DND-41 (cell line): ENCODE measurements around the gene GMPR.

Experiments used
- ATAC-seq: fragments of 200-7000 bp; cut with Tn5 transposase; 3 replicates; pipeline ENCODE4 v1.9.1; 2021; ENCODE audit warnings: low read depth; ENCODE audit not compliant: insufficient read depth
- DNase-seq: peaks from one replicate; pipeline ENCODE4 v3.0.0-alpha.2; 2020
- H2AFZ ChIP-seq: 2 replicates; pipeline ENCODE4 v1.6.0; 2012; ENCODE audit warnings: low read depth, low read length
- H3K27ac ChIP-seq: 2 replicates; pipeline ENCODE4 v1.5.1; 2012; ENCODE audit warnings: low read length, inconsistent platforms
- H3K27me3 ChIP-seq: fragments of 200-600 bp; sonication (generic); 2 replicates; pipeline ENCODE4 v1.6.0; 2012; ENCODE audit warnings: low read length, mild to moderate bottlenecking, inconsistent platforms; ENCODE audit not compliant: insufficient read depth, poor library complexity
- H3K36me3 ChIP-seq: 2 replicates; pipeline ENCODE4 v1.5.1; 2012; ENCODE audit warnings: low read length, inconsistent platforms; ENCODE audit not compliant: insufficient read depth
- H3K4me1 ChIP-seq: 2 replicates; pipeline ENCODE4 v1.5.1; 2012; ENCODE audit warnings: mild to moderate bottlenecking, low read length; ENCODE audit not compliant: insufficient read depth
- H3K4me2 ChIP-seq: 2 replicates; pipeline ENCODE4 v1.6.0; 2012; ENCODE audit warnings: mild to moderate bottlenecking, moderate library complexity, low read length, inconsistent platforms; ENCODE audit not compliant: insufficient read depth
- H3K4me3 ChIP-seq, 2 experiments: fragments of 200-600 bp in 1 of 2; shearing (Covaris generic) in 1 of 2; 2 replicates each; pipeline ENCODE4 v1.5.1; 2012 to 2016; ENCODE audit warnings: inconsistent platforms in 2 of 2, low read length in 2 of 2, mild to moderate bottlenecking in 2 of 2, low read depth in 1 of 2, moderate library complexity in 1 of 2
- H3K79me2 ChIP-seq: 2 replicates; pipeline ENCODE4 v1.6.0; 2012; ENCODE audit warnings: low read length, inconsistent platforms; ENCODE audit not compliant: insufficient read depth
- H3K9ac ChIP-seq: 2 replicates; pipeline ENCODE4 v1.6.0; 2012; ENCODE audit warnings: low read depth, mild to moderate bottlenecking, inconsistent platforms, low read length, moderate library complexity
- H3K9me3 ChIP-seq: 2 replicates; pipeline ENCODE4 v1.5.1; 2012; ENCODE audit warnings: low read length, moderate library complexity, mild to moderate bottlenecking, inconsistent platforms; ENCODE audit not compliant: insufficient read depth, severe bottlenecking
- H4K20me1 ChIP-seq: 2 replicates; pipeline ENCODE4 v1.6.0; 2012; ENCODE audit warnings: low read length; ENCODE audit not compliant: insufficient read depth
- EZH2 ChIP-seq: IDR thresholded peaks from 3 replicates; pipeline ENCODE4 v1.6.1; 2012; ENCODE audit warnings: borderline replicate concordance, low read depth, mild to moderate bottlenecking, moderate library complexity, low read length, inconsistent platforms; ENCODE audit not compliant: severe bottlenecking
- TF ChIP-seq, protein P1 (sequence below): IDR thresholded peaks from 2 replicates; pipeline ENCODE4 v1.5.1; 2012; ENCODE audit warnings: borderline replicate concordance, low read length, moderate library complexity, mild to moderate bottlenecking; ENCODE audit not compliant: poor library complexity, severe bottlenecking; ENCODE audit errors: extremely low read depth

The GMPR gene

DNA sequence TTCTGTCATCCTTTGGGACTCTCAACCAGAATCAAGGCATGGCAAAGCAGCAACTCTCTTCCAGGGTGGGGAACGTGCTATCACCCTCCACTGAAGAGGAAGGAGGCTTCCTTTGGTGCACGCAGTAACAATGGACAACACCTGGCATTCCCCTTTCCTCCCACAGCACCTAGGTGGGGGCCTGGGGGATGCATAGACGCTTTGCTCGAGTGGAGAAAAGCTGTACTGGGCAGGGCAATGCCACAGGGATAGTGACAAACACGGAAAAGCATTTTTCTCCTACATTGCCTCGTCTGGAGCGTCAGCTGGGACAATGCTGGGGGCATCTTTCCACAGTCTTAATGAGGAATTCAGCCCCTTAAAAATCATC is 82.9 kb downstream of the GMPR start:
- Histone ChIP-seq H3K9me3 (no peaks in the 10 kb centered on the region), H3K27ac (no peak overlapping the region), H3K79me2 (no peaks in the 10 kb centered on the region), H3K4me2 (no peak overlapping the region; the same call in 1 of the 2 replicates), H3K4me1 (peaks cover 35% of the 10 kb centered on the region), H3K4me3 (no peak overlapping the region), H3K27me3 (no peaks in the 10 kb centered on the region), H3K36me3 (no peaks in the 10 kb centered on the region), H3K9ac (no peak overlapping the region), H2AFZ (no peak overlapping the region), H4K20me1 (no peaks in the 10 kb centered on the region)
- ATAC-seq (no peak), DNase-seq (no peak)
- TF ChIP-seq, protein P1, sequence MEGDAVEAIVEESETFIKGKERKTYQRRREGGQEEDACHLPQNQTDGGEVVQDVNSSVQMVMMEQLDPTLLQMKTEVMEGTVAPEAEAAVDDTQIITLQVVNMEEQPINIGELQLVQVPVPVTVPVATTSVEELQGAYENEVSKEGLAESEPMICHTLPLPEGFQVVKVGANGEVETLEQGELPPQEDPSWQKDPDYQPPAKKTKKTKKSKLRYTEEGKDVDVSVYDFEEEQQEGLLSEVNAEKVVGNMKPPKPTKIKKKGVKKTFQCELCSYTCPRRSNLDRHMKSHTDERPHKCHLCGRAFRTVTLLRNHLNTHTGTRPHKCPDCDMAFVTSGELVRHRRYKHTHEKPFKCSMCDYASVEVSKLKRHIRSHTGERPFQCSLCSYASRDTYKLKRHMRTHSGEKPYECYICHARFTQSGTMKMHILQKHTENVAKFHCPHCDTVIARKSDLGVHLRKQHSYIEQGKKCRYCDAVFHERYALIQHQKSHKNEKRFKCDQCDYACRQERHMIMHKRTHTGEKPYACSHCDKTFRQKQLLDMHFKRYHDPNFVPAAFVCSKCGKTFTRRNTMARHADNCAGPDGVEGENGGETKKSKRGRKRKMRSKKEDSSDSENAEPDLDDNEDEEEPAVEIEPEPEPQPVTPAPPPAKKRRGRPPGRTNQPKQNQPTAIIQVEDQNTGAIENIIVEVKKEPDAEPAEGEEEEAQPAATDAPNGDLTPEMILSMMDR, result no peak
- no peak for TF ChIP-seq EZH2

DNA sequence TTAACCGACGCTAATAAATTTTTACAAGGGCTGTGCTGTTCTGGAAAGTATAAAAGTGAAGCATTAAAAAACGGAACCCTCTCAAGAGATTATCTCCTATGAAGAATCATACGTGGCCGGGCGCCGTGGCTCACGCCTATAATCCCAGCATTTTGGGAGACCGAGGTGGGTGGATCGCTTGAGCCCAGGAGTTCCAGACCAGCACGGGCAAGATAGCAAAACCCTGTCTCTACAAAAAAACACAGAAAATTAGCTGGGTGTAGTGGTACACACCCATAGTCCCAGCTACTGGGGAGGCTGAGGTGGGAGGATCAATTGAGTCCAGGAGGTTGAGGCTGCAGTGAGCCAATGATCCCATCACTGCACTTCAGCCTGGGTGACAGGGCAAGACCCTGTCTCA is 83.4 kb downstream of the GMPR start:
- ATAC-seq (no peak), DNase-seq (no peak)
- no peak overlapping the region for H3K4me2 ChIP-seq
- no peak overlapping the region for H3K9ac ChIP-seq
- H3K27me3 ChIP-seq, result no peaks in the 10 kb centered on the region
- no peaks in the 10 kb centered on the region for H3K79me2 ChIP-seq
- no peak overlapping the region for H3K27ac ChIP-seq
- peaks cover 35% of the 10 kb centered on the region for H3K4me1 ChIP-seq
- peaks cover 3% of the 10 kb centered on the region; the same call in 1 of the 2 replicates for H3K36me3 ChIP-seq
- H3K9me3 ChIP-seq, result no peaks in the 10 kb centered on the region
- H4K20me1 ChIP-seq, result no peaks in the 10 kb centered on the region
- TF ChIP-seq, protein P1, result no peak
- TF ChIP-seq EZH2, result no peak
- no peak overlapping the region for H2AFZ ChIP-seq
- H3K4me3 ChIP-seq, result no peak overlapping the region

DNA sequence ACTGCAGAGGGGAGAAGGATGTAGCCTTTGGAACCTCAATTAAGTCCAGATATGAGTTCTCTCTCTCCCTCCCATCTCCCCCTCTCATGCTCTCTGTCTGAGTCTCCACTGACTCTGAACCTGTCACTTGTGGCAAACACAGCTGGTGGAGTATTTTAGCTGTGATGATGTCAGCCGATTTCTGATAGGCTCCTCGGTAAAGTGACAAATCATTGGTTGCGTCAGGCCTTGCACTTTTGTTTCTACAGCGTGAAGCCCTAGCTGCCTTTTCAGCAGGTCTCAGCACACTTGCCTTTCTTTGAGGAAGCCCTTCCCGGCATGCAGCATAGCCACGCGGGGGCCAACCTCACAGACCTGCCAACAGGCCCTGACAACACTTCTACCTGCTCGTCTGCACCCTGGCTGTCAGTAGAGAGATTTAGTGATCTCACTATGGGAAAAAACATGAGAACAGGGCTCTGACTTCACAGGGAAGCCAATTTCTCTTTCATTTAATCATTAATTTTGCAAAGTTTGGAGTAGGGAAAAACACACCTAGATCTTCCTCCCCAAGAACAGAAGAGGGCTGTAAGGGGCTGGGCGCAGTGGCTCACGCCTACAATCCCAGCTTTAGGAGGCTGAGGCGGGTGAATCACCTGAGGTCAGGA is 84.4 kb downstream of the GMPR start:
- no peaks in the 10 kb centered on the region for H3K9me3 ChIP-seq
- H3K4me2 ChIP-seq, result no peak overlapping the region
- DNase-seq (peak; percentile 63), ATAC-seq (peak; percentile 74)
- no peaks in the 10 kb centered on the region for H3K79me2 ChIP-seq
- H3K4me1 ChIP-seq, result peaks cover 35% of the 10 kb centered on the region
- TF ChIP-seq EZH2, result no peak
- TF ChIP-seq, protein P1, result no peak
- H3K36me3 ChIP-seq, result peaks cover 3% of the 10 kb centered on the region; the same call in 1 of the 2 replicates
- no peak overlapping the region for H2AFZ ChIP-seq
- no peaks in the 10 kb centered on the region for H3K27me3 ChIP-seq
- no peak overlapping the region for H3K27ac ChIP-seq
- no peak overlapping the region for H3K4me3 ChIP-seq
- no peaks in the 10 kb centered on the region for H4K20me1 ChIP-seq
- H3K9ac ChIP-seq, result no peak overlapping the region

DNA sequence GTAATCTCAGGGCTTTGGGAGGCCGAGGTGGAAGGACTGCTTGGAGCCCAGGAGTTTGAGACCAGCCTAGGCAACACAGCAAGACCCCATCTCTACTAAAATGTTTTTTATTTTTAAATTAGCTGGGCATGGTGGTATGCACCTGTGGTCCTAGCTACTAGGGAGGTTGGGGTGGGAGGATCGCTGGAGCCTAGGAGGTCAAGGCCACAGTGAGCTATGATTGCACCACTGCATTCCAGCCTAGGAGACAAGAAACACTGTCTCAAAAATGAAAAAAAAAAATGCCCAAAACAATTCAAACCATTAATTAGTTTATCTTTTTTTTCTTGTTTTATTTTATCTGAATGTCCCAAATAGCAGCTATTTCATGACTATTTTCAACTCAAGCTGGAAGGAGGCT is 85.8 kb downstream of the GMPR start:
- Histone ChIP-seq H3K36me3 (peaks cover 3% of the 10 kb centered on the region; the same call in 1 of the 2 replicates), H3K79me2 (no peaks in the 10 kb centered on the region), H3K9ac (no peak overlapping the region), H3K4me1 (peaks cover 27% of the 10 kb centered on the region), H3K4me2 (no peak overlapping the region), H3K27me3 (no peaks in the 10 kb centered on the region), H3K9me3 (no peaks in the 10 kb centered on the region), H4K20me1 (no peaks in the 10 kb centered on the region), H3K27ac (no peak overlapping the region), H3K4me3 (no peak overlapping the region), H2AFZ (no peak overlapping the region)
- no peak for DNase-seq
- no peak for TF ChIP-seq EZH2
- no peak for ATAC-seq
